Stomach (tissue), 4 donors: ENCODE measurements around the gene CXCL8.

ENCODE experiments used
- EP300 ChIP-seq: sonication (generic); formaldehyde crosslinking; IDR thresholded peaks from one replicate; pipeline ENCODE4 v1.6.1; 2017; ENCODE audit warnings: antibody characterized with exemption
- POLR2A ChIP-seq, 4 donors: fragments of 450-650 bp; IDR thresholded peaks; one replicate each; pipeline ENCODE4 v1.6.1; 2016; ENCODE audit warnings: antibody characterized with exemption in 4 of 4, control low read depth in 2 of 4, mild to moderate bottlenecking in 1 of 4, moderate library complexity in 1 of 4
- POLR2AphosphoS5 ChIP-seq, 3 donors: sonication (generic); formaldehyde crosslinking; IDR thresholded peaks; one replicate each; pipeline ENCODE4 v1.6.1; 2016; ENCODE audit warnings: antibody characterized with exemption in 3 of 3
- TF ChIP-seq, protein P1 (sequence below), 7 experiments: fragments of 450-650 bp in 4 of 7; fragments of 200-600 bp in 3 of 7; sonication (generic) in 3 of 7; IDR thresholded peaks; one replicate each; pipeline ENCODE4 v1.5.1; 2016 to 2019; ENCODE audit warnings: antibody characterized with exemption in 7 of 7, control low read depth in 2 of 7, mild to moderate bottlenecking in 1 of 7

- TF ChIP-seq, protein P1, sequence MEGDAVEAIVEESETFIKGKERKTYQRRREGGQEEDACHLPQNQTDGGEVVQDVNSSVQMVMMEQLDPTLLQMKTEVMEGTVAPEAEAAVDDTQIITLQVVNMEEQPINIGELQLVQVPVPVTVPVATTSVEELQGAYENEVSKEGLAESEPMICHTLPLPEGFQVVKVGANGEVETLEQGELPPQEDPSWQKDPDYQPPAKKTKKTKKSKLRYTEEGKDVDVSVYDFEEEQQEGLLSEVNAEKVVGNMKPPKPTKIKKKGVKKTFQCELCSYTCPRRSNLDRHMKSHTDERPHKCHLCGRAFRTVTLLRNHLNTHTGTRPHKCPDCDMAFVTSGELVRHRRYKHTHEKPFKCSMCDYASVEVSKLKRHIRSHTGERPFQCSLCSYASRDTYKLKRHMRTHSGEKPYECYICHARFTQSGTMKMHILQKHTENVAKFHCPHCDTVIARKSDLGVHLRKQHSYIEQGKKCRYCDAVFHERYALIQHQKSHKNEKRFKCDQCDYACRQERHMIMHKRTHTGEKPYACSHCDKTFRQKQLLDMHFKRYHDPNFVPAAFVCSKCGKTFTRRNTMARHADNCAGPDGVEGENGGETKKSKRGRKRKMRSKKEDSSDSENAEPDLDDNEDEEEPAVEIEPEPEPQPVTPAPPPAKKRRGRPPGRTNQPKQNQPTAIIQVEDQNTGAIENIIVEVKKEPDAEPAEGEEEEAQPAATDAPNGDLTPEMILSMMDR (IDR thresholded peaks at IDR 0.05) = no peak
- TF ChIP-seq POLR2AphosphoS5 (IDR thresholded peaks at IDR 0.05) (no peak), EP300 (no peak), POLR2A (IDR thresholded peaks at IDR 0.05) (no peak)
These were observed 32.0 kb downstream of the CXCL8 start for GRCh38 chr4:73772363-73772762.
